Measurements from ENCODE around the gene ANAPC7.

- no peak for TF ChIP-seq GATA2 (IDR thresholded peaks at IDR 0.05; ENCODE audit: low read depth, low read length)
- no peak for TF ChIP-seq GATA3 (IDR thresholded peaks at IDR 0.05; ENCODE audit: low read depth, low read length)
Measured at GRCh38 chr12:110343114-110343513, 60.4 kb downstream of the ANAPC7 start.

Measured in SH-SY5Y (cell line).